Endometrium (tissue), 2 donors: ENCODE results near the gene KRT13.

ENCODE experiments used
- FAIRE-seq: peaks from 2 replicates; lab custom pipeline; 2012; peaks lifted over from hg19 to GRCh38; lab: Jason Lieb, UNC
- donor health status: control.
- donor health status: control.

The KRT13 gene

DNA sequence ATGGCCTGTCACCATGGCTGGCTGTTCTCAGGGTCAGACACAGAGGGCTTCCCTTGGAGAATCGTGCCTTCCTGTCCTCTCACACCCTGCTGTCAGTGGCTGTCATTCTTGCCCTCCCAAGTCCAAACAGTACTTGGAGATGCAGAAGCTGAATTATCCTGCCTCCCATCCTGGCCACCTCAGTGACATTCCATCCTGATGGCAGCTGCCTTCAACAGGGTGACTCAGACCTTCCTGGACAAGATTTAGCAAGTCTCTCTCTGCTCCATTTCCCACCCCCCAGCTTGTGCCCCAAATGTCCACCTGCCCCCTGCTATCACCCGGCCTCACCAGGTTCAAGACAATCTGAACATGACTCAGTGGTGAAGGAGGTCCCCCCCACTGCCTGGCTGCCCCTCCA lies 10.9 kb downstream of the KRT13 start:
- FAIRE-seq = no peak

DNA sequence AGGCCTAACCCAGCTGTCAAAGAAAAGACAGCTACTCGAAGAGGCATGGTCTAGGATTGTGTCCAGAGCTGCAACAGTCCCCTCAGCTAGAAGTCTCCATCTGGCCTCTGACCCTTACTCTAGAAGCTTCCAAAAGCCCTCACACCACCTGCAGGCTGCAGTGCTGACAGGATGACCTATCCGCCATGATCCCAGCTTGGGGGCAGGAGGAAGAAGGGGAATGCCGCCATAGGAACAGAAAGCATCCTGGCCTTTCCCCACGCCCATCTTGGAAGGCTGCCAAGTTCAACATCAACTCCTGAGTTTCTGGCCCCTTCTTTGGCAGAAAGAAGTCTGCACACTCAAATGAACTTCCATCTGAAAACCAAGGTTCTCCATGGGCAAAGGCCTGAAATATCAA lies 12.6 kb downstream of the KRT13 start:
- FAIRE-seq = no peak

DNA sequence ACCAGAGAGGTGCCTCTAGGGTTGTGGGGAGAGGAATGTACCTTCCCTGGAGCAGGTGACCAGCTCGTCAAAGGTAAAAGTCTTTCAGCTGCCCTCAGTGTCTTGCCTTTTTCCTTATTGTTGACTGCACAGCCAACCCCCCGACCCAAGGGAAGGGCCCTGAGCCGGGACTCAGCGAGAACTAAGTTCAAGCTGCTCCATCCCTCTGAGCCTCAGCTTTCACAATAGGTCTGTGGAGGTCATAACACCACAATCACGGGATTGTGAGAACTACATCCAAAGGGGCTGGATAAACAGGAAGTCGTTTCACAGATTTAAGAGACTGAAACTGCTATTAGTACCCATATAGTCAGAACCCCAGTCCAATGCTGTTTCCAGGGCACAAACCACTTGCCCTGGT lies 13.1 kb downstream of the KRT13 start:
- FAIRE-seq = no peak

DNA sequence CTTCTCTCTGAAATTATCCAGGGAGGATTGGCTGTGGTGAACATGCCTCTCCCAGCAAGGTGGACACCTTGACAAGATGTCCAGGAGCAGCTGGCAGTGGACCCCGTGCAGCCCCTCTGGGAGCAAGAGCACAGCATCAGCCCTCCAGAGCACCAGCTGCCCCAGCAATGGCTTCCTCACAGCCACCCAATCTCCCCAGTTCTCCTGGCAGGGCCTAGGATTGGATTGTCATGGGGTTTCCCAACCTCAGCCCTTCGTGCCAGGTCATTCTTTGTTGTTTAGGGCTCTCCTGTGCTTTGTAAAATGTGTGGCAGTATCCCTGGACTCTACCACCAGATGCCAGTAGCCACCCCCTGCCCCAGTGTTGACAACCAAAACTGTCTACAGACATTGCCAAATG lies 13.9 kb downstream of the KRT13 start:
- FAIRE-seq = no peak

DNA sequence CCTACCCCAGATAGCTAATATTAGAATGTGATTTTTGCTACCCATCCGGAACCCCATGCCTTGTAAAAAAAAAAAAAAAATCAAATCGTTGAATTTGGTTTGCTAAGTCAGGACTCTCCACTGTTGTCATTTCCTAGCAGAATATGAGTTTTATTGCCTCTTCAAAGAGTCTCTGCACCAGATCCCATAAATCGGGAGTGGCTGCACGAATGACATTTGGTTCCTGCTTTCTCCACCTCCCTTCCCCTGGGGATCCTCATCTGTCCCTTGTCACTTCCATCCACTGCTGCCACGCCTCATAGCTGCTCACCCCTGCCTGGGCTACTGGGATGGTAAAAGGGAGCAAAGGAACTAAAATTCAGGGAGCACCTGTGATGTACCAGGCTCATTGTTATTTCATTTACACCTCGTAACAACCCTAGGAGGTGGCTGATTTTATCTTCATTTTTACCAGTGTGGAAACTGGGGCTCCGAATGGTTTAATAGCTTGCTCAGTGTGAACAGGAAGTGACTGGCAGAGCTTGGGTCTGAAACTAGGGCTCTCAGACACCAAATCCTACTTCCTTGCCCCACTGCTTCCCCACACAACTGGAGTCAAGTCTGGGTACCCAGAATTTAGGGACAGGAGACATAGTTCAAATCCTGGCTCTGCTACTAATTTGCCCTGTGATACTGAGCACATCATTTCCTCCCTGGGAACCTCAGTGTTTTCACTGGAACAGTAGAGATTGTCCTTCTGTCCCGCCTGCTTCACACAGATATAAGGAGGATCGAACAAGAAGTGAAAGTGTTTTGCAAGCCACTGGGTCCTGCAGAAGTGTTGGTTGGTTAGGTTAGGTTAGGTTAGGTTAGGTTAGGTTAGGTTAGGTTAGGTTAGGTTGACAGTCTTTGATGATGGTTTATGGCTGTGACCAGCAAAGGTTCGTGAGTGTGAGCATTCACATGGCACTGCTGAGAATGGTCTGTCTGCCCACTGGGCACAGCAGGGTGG lies 15.1 kb downstream of the KRT13 start:
- no peak for FAIRE-seq

DNA sequence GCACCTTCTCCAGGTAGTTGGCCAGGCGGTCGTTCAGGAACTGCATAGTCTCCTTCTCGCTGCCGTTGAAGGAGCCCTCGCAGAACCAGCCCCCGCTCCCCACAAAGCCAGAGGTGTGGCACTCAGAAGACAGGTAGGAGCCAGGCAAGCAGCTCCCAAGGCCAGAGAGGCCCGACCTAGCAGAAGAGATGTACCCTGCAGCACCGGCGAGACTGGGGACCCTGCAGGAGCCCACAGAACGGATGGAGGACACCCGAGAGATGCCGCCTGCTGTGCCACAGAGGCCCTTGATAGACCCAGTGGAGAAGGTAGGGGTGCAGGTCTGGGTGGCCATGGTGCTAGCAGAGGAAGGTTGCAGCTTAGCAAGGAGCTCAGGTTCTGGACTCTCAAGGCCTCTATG lies 15.9 kb downstream of the KRT13 start, which contains the start of gene KRT36:
Gene KRT36, minus strand, starts transcription at position 380 of the 400 bp plus-strand sequence. Its CDS starts 46 bp downstream, at position 334.
- no peak for FAIRE-seq

DNA sequence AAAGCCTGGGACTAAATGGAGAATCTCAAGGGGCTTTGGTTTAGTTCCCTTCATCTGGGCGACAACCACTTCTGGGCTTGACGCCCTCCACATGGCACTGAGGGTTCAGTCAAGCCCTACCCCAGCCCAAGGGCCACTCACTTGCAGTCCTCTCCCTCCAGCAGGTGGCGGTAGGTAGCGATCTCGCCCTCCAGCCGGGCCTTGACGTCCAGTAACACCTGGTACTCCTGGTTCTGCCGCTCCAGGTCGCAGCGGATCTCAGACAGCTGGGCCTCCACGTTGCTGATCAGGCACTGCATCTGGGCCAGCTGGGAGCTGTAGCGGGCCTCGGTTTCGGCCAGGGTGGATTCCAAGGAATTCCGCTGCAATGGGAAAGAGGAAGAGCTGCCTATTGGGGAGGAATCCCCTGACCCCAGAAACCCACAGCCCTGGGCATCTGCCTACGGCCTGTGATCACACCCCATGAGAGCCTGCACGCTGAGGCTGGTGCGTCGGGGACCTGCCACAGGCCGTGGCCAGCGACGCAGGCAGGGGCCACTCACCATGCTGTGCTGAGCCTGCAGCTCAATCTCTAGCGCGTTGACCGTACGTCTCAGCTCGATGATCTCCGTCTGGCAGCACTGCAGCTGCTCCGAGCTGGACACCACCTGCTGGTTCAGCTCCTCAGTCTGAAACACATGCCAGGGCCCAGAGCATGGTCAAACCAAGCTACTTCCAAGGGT lies 18.4 kb downstream of the KRT13 start:
- FAIRE-seq = no peak

DNA sequence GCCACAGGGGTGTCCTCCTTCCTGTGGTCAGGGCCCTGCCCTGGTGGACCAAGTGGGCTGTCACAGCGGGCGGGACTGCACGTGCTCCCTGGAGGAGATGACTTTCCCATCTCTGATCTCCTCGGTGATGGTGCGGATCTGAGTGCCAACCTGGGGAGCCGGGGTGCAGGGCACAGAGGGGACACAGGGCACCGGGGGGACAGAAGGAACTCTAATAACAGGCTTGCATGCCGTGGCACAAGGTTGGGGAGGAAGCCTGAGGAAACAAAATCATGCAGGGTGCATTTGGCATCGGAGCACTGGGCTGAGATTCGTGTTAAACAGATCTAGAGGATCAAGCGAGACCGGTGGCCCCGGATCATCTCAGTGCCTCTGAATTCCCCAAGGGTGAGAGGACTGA lies 19.1 kb downstream of the KRT13 start:
- FAIRE-seq = no peak

DNA sequence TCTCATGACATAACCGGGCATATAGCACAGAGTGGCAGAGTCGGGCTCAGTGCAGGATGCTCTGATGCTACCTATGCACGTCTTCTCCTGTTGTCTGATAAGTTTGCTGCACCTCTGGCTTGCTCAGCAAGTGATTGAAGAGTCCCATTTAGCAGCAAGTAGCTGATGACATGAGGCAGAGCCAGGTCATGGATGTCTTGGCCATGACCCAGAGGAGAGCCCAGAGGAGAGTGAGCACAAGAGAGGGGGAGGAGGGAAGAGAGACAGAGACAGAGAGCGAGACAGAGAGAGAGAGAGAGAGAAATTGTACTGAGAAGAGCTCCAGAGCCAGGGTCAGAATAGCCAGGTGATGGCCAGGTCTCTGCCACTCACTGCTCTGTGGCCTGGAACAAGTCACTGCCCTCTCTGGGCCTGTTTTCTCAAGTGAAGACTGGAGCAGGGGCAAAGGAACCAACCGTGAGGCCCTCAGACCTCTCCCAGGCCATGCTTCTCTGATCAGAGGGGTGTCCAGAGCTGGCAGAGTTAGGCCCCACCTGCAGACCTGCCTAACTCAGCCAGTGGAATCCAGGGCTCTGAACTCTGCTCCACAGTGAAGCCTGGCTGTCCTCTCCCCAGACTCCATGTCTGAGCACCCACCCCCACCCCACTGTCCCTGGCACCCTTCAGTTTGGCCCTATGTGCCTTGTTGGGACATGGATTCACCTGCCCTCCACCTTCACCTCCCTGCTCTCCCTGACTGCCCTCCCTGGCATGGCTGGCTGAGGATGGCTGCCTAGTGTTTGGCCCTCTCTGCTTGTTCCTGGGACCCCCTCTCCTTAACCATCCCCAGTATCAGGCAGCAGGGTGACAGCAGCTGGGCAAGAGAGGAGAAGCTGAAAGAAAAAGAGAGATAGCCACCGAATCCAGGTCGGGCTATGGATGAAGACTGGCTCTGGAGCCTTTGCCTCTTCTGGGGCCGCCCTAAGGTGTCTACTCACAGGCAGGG lies 20.2 kb downstream of the KRT13 start:
- no peak for FAIRE-seq

DNA sequence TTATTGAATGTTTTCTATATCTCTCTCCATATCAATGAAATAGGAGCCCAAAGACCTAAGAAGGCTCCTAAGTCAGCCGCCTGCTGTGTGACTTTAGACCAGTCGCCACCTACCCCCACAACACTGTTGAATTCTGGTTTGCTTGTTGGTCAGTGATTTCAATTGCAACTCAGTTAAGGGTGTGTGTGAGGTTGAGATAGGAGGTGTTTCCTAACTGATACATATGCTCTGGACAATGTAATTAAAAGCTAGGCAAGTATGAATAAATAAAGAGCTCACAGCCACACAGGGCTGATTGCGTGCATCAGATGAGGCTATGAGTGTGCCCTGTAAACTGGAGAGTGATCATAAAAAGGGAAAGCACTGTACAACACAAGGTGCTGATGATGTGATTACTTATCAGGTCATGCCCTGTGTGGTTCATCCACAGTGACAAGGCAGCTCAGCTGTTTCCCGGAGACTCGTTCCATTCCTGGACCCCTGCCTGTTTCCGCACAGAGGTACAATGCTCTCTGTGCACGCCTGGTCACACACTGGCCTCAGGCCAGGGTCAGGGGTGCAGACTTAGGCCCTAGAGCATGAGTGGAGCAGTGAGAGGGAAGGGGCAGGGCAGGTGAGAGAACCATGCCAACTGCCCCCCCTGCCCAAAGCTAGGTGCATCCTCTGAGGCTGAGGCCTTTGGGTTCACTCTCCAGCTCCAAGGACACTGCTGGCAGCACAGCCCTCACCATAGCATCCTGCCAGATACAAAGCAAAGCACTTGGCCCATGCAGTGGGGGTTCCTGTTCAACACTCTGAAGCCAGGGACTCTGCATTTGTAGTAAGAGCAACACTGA lies 21.2 kb downstream of the KRT13 start:
- no peak for FAIRE-seq

DNA sequence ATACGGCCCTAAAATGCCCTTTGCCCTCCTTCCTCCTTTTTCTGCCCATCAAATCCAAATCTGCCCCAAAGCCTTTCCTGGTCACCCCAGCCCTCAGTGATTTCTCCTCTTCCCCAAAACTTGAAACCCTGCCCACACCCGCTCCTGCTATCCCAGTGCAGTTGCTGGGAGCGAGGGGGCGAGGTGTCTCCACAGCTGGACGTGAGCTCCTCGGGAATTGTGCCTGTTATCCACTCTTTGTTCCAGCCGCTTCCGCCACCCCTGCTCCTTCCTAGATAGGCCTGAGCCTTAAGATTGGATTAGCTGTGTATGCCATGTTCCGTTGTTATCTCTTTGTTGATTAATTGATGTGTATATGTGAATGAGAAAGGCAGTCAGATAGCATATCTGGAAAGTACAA lies 21.9 kb downstream of the KRT13 start:
- no peak for FAIRE-seq

DNA sequence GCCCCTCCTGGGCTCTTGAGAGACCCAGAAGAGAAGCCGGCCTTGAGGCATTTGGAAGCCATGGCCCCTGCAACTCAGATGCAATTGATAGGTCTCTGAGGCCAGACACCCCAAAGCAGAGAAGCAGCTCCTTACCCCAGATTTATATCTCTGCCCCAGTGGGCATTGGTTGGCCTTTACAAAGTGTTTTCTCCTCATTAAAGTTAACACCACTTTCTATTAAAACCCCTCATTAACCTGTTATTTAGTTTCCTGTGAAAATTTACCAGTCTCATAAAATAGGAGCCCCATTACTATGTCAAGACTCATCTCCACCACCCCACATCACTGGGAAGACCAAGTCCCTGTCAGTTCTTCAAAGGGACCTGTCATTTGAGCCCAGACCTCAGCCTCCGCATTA lies 24.4 kb downstream of the KRT13 start, which contains the start of gene KRT35:
Gene KRT35, minus strand, starts transcription at position 116 of the 400 bp plus-strand sequence. Its CDS starts 54 bp downstream, at position 62.
- no peak for FAIRE-seq

DNA sequence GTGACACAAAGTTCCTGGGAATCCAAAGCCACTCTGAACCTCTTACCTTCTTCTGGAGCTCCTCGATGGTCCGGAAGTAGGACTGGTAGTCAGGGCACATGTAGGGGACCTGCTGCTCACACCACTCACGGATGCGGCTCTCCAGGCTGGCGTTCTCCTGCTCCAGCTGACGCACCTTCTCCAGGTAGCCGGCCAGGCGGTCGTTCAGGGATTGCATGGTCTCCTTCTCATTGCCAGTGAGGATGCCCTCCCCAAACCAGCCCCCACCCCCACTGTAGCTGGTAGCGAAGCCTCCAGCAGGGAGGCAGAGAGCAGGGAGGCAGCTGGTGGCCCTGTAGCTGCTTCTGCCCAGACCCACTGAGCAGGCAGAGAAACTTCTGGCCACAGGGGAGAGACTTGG lies 24.8 kb downstream of the KRT13 start:
- no peak for FAIRE-seq

DNA sequence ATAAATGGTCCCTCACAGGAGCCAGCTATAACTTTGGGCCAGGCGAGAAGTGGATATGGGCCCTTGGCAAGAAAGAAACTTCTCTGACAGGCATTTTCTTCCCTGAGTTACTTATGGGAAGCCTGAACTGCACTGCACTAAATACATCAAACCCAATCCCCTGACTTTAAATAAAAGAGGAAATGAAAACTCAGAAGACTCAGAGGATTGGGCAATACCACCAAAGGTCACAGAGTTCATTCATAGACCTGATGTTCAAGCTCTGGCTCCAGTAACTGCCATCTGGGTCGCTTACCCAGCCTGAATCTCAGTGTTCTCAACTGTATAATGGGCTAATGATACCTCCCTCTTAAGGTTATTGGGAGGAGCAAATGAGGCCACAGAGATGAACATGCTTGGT lies 25.3 kb downstream of the KRT13 start:
- no peak for FAIRE-seq

DNA sequence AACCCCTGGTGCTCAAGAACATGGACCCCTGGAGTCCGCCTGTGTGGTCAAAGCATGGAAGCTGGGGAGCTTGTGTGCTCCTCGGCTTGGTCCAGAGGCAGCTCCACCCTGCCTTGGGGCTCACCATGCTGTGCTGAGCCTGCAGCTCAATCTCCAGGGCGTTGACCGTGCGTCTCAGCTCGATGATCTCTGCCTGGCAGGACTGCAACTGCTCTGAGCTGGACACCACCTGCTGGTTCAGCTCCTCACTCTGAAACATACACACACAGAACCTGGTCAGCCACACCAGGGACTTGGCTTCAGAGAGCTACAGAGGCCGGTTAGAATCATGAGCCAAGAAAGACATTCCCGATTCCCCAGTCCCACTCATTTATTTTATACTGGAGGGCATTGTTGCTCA lies 27.2 kb downstream of the KRT13 start:
- FAIRE-seq = no peak

DNA sequence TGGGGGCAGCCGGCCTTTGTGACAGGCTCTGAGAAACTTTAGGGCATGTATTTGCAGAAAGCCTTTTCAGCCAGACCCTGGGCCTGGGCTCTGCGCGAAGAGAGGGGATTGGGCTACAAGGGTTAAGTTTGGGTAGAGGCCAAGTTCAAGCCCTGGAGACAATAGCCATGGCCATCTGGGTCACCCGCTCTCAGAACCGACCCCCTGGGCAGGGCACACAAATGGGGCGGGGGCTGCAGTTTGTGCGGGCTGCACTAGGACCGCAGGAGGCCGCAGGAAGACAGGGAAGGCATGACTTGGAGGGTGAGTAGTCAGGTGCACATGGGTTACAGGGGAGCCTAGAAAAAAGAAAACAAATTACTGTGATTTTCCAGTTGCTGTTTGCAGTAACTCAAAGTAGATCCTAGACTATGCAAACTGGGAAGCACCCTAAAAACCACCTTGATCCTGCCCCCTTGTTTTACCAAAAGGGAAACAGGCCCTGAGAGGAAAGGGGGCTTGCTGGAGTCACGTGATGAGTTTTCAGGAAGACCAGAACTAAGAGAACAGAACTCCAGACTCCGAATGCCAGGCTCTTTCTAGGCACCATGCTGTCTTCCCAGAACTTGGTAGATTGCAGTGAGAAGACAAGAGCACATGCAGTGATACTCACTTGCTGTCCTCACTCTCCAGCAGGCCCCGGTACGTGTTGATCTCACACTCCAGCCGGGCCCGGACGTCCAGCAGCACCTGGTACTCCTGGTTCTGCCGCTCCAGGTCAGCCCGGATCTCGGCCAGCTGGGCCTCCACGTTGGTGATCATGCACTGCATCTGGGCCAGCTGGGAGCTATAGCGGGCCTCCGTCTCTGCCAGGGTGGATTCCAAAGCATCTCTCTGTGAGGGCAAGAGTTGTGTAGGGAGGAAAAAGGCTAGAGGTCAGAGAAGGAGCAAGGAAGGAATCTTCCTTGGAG lies 28.3 kb downstream of the KRT13 start:
- FAIRE-seq = no peak

DNA sequence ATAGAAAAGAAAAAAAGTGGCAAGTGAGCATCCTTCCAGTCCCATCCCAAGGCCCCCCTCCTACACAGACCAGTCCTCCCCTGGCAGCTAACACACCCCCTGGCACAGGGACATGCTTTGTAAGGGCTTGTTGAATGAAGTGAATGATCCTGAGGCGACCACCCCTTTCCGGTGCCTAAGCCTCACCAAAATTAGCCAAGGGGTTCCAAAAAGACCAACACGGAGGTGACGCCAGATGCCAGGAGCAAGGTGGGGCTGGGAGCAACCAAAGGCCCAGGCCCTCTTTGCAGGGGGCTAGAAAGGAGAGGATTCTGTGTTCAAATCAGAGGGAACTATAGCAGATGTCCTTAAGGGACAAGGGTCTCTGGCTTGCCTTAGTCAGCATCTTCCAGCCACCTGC lies 30.0 kb downstream of the KRT13 start:
- FAIRE-seq = no peak

DNA sequence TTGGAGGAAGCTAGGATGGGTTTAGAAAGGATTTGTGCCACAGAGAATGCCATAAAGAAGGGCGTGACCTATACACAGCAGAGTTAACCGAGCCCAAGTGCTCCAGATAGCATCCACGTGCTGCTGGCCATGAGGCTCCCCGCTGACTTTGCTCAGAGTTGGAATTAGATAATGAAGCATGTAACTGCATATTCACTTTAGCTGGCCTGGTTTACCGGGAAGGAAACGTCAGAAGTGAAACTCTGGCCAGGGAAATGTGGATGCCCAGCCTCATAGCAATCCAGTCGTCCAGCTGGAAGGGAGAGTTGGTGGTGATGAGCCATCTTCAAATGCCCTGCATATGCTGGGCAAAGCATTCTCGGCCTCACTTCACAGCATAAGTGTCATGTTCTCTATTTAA lies 30.5 kb downstream of the KRT13 start:
- no peak for FAIRE-seq

DNA sequence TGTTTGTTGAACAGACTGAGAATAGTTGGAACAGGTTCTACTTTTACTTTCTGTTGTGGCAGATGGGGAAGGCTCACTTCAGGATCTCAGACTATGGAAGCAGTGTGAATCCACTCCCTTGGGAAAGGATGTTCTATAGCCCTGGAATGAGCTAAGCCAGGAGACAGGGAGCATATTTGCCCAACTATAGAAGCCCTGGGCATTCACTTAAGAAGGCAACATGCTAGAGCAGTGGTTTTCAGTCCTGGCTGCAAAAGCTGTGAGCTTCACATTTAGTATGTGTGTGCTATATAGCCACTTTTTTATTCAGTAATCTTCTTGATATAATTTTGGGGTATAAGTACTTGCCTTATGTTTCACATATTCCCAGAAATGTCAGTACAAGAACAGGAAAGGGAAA lies 37.1 kb downstream of the KRT13 start:
- no peak for FAIRE-seq

DNA sequence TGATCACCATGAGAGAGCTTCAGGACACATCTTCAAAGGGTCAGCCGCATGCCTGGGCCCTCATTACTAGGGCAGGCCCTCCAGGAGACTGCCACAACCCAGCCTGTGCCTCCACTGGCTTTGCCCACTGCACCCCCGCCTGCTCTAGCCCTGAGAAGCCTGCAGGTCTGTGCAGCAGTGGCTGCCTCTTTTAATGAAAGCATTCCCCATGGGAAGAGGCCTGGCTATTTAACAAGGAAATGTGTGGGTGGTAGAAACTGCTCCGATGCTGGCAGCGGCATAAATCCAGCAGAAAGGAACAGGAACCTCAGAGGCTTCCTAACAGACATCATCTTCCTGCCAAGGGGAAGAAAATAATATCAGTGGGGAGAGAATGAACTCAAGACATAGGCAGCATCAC lies 37.9 kb downstream of the KRT13 start:
- FAIRE-seq = no peak
